ENCODE results near the gene CHMP6. TPM values are rescaled to one million over a fixed set of nuclear protein-coding genes. Genes with fewer than 3 reads are reported as not detected.

Gene CHMP6
- total RNA-seq, 2 experiments from 2014 or later = 7.9 to 23.8 TPM

DNA sequence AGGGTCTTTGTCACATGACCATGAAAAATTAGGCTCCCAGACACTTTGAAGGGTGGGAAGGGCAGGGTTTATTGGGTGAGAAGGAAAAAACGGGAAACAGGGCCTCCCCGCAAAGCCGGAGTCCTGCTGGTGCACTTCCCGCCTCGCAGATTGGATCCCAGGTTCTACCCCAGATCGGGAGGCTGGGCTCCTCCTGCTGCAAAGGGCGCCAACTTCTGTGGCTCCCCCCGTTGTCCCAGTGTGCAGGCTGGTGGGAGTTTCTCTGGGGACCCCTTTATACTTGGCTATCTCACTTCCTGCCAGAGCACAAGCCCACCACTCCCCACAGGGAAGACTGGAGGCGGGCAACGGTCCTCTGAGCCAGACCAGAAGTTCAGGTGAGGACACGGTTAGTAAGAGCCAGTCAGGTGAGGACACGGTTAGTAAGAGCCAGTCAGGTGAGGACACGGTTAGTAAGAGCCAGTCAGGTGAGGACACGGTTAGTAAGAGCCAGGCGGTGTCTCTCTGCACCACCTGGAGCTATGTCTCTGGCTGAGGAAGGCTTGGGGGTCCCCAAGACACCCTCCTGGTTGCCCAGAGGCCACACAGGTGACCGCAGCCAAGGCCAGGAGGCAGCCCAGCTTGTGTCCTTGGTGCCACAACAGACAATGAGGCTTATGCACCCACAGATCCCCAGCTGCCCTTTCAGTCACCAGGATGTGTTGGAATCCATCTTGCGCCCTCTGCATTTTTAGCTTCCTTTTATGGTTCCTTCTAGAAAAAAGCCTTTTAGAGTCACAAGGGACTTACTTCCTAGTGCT is 48.1 kb upstream of the CHMP6 start:
- H3K9me3 ChIP-seq (ENCODE audit: low read length) = no peaks in the 10 kb centered on the region
- no peaks in the 10 kb centered on the region for H4K20me1 ChIP-seq (ENCODE audit: insufficient read depth, low read length)
- intact Hi-C loops (cut with micrococcal nuclease; ENCODE audit: unreplicated experiment) = no loop called here
- CTCF ChIA-PET (ENCODE audit: unreplicated experiment) = no interaction called here
- H2AFZ ChIP-seq (ENCODE audit: low read length) = no peak overlapping the region
- no peak overlapping the region for H3K4me3 ChIP-seq (ENCODE audit: low read depth, low read length, poor library complexity, severe bottlenecking)
- no peaks in the 10 kb centered on the region for H3K9me2 ChIP-seq (ENCODE audit: insufficient read depth, low read length)
- H3K36me3 ChIP-seq (ENCODE audit: insufficient read depth, low read length) = peaks cover 18% of the 10 kb centered on the region
- DNase-seq (ENCODE audit: low spot score) = no peak
- POLR2A ChIA-PET = interaction anchor here (0.9 kb wide), 1 partner anchor 577 kb away, joined by 3 read pairs; no protein-coding TSS in a partner anchor
- H3K4me2 ChIP-seq (ENCODE audit: low read length) = no peak overlapping the region
- H3K27ac ChIP-seq (ENCODE audit: low read depth, low read length, poor library complexity, severe bottlenecking) = no peak overlapping the region
- H3K79me2 ChIP-seq (ENCODE audit: insufficient read depth, low read depth, low read length) = no peaks in the 10 kb centered on the region
- BruUV-seq (replicated peaks) = no TSS peak
- no peak for TF ChIP-seq EZH2phosphoT487 (IDR thresholded peaks at IDR 0.05; ENCODE audit: borderline replicate concordance, low read depth, low read length)
- TF ChIP-seq, protein P1, sequence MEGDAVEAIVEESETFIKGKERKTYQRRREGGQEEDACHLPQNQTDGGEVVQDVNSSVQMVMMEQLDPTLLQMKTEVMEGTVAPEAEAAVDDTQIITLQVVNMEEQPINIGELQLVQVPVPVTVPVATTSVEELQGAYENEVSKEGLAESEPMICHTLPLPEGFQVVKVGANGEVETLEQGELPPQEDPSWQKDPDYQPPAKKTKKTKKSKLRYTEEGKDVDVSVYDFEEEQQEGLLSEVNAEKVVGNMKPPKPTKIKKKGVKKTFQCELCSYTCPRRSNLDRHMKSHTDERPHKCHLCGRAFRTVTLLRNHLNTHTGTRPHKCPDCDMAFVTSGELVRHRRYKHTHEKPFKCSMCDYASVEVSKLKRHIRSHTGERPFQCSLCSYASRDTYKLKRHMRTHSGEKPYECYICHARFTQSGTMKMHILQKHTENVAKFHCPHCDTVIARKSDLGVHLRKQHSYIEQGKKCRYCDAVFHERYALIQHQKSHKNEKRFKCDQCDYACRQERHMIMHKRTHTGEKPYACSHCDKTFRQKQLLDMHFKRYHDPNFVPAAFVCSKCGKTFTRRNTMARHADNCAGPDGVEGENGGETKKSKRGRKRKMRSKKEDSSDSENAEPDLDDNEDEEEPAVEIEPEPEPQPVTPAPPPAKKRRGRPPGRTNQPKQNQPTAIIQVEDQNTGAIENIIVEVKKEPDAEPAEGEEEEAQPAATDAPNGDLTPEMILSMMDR (conservative IDR thresholded peaks at IDR 0.05; ENCODE audit: low read length) = no peak
- H3K4me1 ChIP-seq (ENCODE audit: insufficient read depth, low read length, poor library complexity, severe bottlenecking) = peaks cover 12% of the 10 kb centered on the region

DNA sequence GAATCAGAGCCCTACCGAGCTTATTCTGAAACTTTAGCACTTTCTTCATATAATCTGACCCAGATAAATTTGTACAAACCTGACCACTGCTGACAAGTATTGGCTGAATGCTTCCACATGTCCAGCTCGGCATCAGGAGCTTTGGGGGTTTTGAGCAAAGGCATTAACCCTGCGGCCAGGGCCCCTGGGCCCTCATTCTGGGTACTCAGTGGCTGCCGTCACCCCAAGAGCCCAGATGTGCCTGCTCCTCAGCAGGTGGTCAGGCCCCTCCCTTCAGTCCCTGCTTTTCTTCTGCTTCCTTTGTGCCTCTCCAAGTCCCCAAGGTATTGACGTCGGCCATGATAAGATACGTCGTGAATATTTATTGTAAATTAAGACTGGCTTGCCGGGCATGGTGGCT is 47.3 kb upstream of the CHMP6 start:
- H3K9me3 ChIP-seq (ENCODE audit: low read length) = no peaks in the 10 kb centered on the region
- H3K36me3 ChIP-seq (ENCODE audit: insufficient read depth, low read length) = peaks cover 18% of the 10 kb centered on the region
- BruUV-seq (replicated peaks) = no TSS peak
- H3K4me3 ChIP-seq (ENCODE audit: low read depth, low read length, poor library complexity, severe bottlenecking) = no peak overlapping the region
- H3K79me2 ChIP-seq (ENCODE audit: insufficient read depth, low read depth, low read length) = no peaks in the 10 kb centered on the region
- H4K20me1 ChIP-seq (ENCODE audit: insufficient read depth, low read length) = no peaks in the 10 kb centered on the region
- H3K4me1 ChIP-seq (ENCODE audit: insufficient read depth, low read length, poor library complexity, severe bottlenecking) = peaks cover 12% of the 10 kb centered on the region
- CTCF ChIA-PET (ENCODE audit: unreplicated experiment) = no interaction called here
- no peak overlapping the region for H3K27ac ChIP-seq (ENCODE audit: low read depth, low read length, poor library complexity, severe bottlenecking)
- no peaks in the 10 kb centered on the region for H3K9me2 ChIP-seq (ENCODE audit: insufficient read depth, low read length)
- intact Hi-C loops (cut with micrococcal nuclease; ENCODE audit: unreplicated experiment) = no loop called here
- no peak for DNase-seq (ENCODE audit: low spot score)
- TF ChIP-seq, protein P1 (conservative IDR thresholded peaks at IDR 0.05; ENCODE audit: low read length) = no peak
- TF ChIP-seq EZH2phosphoT487 (IDR thresholded peaks at IDR 0.05; ENCODE audit: borderline replicate concordance, low read depth, low read length) = no peak
- no peak overlapping the region for H3K4me2 ChIP-seq (ENCODE audit: low read length)
- POLR2A ChIA-PET = no interaction called here
- H2AFZ ChIP-seq (ENCODE audit: low read length) = no peak overlapping the region

DNA sequence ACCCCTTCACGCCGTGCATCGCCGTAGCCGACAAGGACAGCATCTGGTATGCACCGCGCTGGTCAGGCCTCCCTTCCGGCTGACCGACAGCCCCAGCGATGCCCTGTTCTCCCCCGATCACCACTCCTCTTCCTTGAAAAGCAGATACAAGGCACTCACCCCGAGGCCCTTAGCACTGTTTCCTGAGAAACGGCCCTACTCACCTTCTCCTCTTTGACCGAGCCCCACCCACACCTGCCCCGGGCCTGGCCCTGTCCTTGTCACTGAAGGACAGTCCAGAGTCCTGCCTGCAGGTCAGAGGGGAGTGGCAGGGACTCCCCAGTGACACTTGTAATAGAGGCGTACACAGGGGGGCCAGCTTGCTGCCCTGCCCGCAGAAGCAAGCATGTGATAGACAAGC is 45.9 kb upstream of the CHMP6 start:
- DNase-seq (ENCODE audit: low spot score) = no peak
- H3K27ac ChIP-seq (ENCODE audit: low read depth, low read length, poor library complexity, severe bottlenecking) = no peak overlapping the region
- no peak overlapping the region for H3K4me3 ChIP-seq (ENCODE audit: low read depth, low read length, poor library complexity, severe bottlenecking)
- intact Hi-C loops (cut with micrococcal nuclease; ENCODE audit: unreplicated experiment) = no loop called here
- no peaks in the 10 kb centered on the region for H4K20me1 ChIP-seq (ENCODE audit: insufficient read depth, low read length)
- no peak overlapping the region for H3K4me2 ChIP-seq (ENCODE audit: low read length)
- TF ChIP-seq EZH2phosphoT487 (IDR thresholded peaks at IDR 0.05; ENCODE audit: borderline replicate concordance, low read depth, low read length) = no peak
- TF ChIP-seq, protein P1 (conservative IDR thresholded peaks at IDR 0.05; ENCODE audit: low read length) = no peak
- ChIA-PET CTCF (ENCODE audit: unreplicated experiment) (no interaction called here), POLR2A (no interaction called here)
- no TSS peak for BruUV-seq (replicated peaks)
- H3K79me2 ChIP-seq (ENCODE audit: insufficient read depth, low read depth, low read length) = no peaks in the 10 kb centered on the region
- no peaks in the 10 kb centered on the region for H3K9me3 ChIP-seq (ENCODE audit: low read length)
- peaks cover 5% of the 10 kb centered on the region for H3K4me1 ChIP-seq (ENCODE audit: insufficient read depth, low read length, poor library complexity, severe bottlenecking)
- H3K9me2 ChIP-seq (ENCODE audit: insufficient read depth, low read length) = no peaks in the 10 kb centered on the region
- H3K36me3 ChIP-seq (ENCODE audit: insufficient read depth, low read length) = peaks cover 18% of the 10 kb centered on the region
- no peak overlapping the region for H2AFZ ChIP-seq (ENCODE audit: low read length)

Data from OCI-LY7 (cell line).